Type B pancreatic cell (in vitro differentiated cells): ENCODE results near the gene SIPA1L3. TPM values are rescaled to one million over a fixed set of nuclear protein-coding genes. Genes with fewer than 3 reads are reported as not detected.

Experiments used
- DNase-seq: peaks from one replicate; pipeline ENCODE4 v3.0.0; 2021; ENCODE audit warnings: mixed read lengths; ENCODE audit not compliant: unreplicated experiment; ENCODE audit errors: extremely low spot score
- H3K27ac Mint-ChIP-seq: 2 replicates; pipeline ENCODE4 v1.8.0; 2021; ENCODE audit warnings: mild to moderate bottlenecking, mixed read lengths
- H3K27me3 Mint-ChIP-seq: 2 replicates; pipeline ENCODE4 v1.8.0; 2021; ENCODE audit warnings: mixed read lengths
- H3K36me3 Mint-ChIP-seq: 2 replicates; pipeline ENCODE4 v1.8.0; 2021; ENCODE audit warnings: mixed read lengths
- H3K4me1 Mint-ChIP-seq: one replicate; pipeline ENCODE4 v1.8.0; 2021; ENCODE audit warnings: mixed read lengths; ENCODE audit not compliant: unreplicated experiment
- H3K4me3 Mint-ChIP-seq: 2 replicates; pipeline ENCODE4 v1.8.0; 2021; ENCODE audit warnings: mild to moderate bottlenecking, mixed read lengths
- H3K9me3 Mint-ChIP-seq: 2 replicates; pipeline ENCODE4 v1.8.0; 2021; ENCODE audit warnings: mixed read lengths
- CTCF ChIP-seq: fragments of 200-600 bp; sonication (generic); conservative IDR thresholded peaks from 2 replicates; pipeline ENCODE4 v1.5.0; 2021; ENCODE audit warnings: antibody characterized with exemption, mild to moderate bottlenecking
- total RNA-seq: library from RNA; stranded (reverse); gene quantifications from 2 replicates; pipeline ENCODE4 v1.2.1, GENCODE V29; 2021; ENCODE audit warnings: low replicate concordance

SIPA1L3 gene
- total RNA-seq, 1 donor from 2014 or later, result 53.7 TPM

DNA sequence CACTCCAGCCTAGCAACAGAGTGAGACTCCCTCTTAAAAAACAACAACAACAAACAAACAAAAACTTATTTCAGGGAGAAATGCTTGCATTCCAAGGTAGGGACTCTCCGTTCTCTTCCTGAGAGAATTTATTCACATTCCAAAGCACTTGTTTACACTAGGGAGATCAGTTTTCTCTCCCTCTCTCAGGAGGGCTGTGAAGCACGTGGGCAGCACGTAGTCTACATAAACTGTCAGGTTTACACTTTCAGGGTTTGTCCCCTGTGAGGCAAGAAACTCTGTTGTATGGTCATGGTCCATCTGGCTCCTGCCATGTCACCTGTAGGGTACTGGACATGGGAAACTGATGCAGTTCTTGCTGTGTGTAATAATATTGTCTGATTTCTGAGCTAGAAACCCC is 32.2 kb upstream of the SIPA1L3 start:
- DNase-seq, result no peak
- H3K27me3 Mint-ChIP-seq, result no peaks in the 10 kb centered on the region
- TF ChIP-seq CTCF, result no peak
- H3K4me3 Mint-ChIP-seq, result no peak overlapping the region
- no peaks in the 10 kb centered on the region for H3K4me1 Mint-ChIP-seq
- peaks cover 10% of the 10 kb centered on the region for H3K9me3 Mint-ChIP-seq
- H3K36me3 Mint-ChIP-seq, result no peaks in the 10 kb centered on the region
- no peak overlapping the region for H3K27ac Mint-ChIP-seq

DNA sequence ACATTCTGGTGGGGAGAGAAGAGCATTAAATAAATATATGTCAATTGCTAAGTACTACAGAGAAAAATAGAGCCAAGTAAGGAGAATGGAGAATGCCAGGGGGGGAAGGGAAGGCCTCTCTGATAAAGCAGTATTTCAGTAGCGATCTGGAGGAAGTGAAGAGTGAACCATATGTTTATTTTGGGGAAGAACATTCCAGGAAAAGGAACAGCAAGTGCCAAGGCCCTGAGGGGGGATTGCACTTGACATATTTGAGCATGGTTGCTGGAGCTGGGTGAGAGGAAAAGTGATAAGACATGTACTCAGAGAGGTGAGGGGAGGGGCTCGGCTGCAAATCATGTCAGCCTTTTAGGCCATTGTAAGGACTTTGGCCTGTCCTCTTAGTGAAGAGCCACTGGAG is 31.0 kb upstream of the SIPA1L3 start:
- TF ChIP-seq CTCF, result no peak
- no peaks in the 10 kb centered on the region for H3K36me3 Mint-ChIP-seq
- no peaks in the 10 kb centered on the region for H3K4me1 Mint-ChIP-seq
- no peaks in the 10 kb centered on the region for H3K27me3 Mint-ChIP-seq
- DNase-seq, result no peak
- no peak overlapping the region for H3K27ac Mint-ChIP-seq
- H3K4me3 Mint-ChIP-seq, result no peak overlapping the region
- H3K9me3 Mint-ChIP-seq, result peaks cover 5% of the 10 kb centered on the region

DNA sequence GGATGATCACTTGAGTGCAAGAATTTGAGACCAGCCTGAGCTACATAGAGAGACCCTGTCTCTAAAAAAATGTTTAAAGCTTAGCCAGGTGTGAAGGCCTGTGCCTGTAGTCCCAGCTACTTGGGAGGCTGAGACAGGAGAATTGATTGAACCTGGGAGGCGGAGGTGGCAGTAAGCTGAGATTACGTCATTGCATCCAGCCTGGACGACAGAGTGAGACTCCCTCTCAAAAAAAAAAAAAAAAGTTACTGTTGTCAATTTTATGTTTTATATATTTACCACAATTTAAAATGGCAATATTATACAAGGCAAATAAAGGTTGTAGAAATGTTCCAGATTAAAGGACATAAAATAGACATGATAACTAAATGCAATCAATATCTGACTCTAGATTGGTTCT is 29.9 kb upstream of the SIPA1L3 start:
- Mint-ChIP-seq H3K36me3 (no peaks in the 10 kb centered on the region), H3K27ac (no peak overlapping the region), H3K9me3 (peaks cover 5% of the 10 kb centered on the region), H3K4me1 (no peaks in the 10 kb centered on the region), H3K27me3 (no peaks in the 10 kb centered on the region), H3K4me3 (no peak overlapping the region)
- no peak for DNase-seq
- TF ChIP-seq CTCF, result no peak

GRCh38 chr19:37885392-37885791 is 21.6 kb upstream of the SIPA1L3 start:
- no peak for TF ChIP-seq CTCF
- H3K4me1 Mint-ChIP-seq, result no peaks in the 10 kb centered on the region
- no peaks in the 10 kb centered on the region for H3K36me3 Mint-ChIP-seq
- no peak for DNase-seq
- peaks cover 6% of the 10 kb centered on the region for H3K27me3 Mint-ChIP-seq
- no peak overlapping the region for H3K4me3 Mint-ChIP-seq
- no peaks in the 10 kb centered on the region for H3K9me3 Mint-ChIP-seq
- H3K27ac Mint-ChIP-seq, result no peak overlapping the region

DNA sequence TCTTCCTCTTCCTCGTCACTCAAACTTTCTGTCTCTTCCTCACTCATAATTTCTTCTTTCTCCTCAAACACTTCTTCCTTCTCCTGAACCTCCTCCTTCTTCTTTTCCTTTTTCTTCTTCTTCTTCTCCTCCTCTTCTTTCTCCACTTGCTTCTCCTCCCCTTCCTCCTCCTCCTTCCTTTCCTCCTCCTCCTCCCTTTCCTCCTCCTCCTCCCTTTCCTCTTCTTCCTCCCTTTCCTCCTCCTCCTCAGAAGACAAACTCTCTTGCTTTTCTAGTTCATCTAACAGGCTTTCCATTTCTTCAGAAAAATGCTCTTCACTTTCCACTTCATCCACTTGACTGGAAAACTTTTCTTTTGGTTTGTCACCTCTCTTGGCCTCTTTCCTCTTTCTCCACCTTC is 20.4 kb upstream of the SIPA1L3 start:
- no peaks in the 10 kb centered on the region for H3K4me1 Mint-ChIP-seq
- no peaks in the 10 kb centered on the region for H3K9me3 Mint-ChIP-seq
- no peaks in the 10 kb centered on the region for H3K36me3 Mint-ChIP-seq
- TF ChIP-seq CTCF, result no peak
- H3K4me3 Mint-ChIP-seq, result no peak overlapping the region
- DNase-seq, result no peak
- H3K27ac Mint-ChIP-seq, result no peak overlapping the region
- H3K27me3 Mint-ChIP-seq, result peaks cover 10% of the 10 kb centered on the region
